Activated CD8-positive, alpha-beta memory T cell treated with anti-CD3 and anti-CD28 coated beads, Interleukin-2, amount 50 U/mL, for 24 hours (primary cell): ENCODE data around the gene OLIG1.

ENCODE experiments used
- DNase-seq: peaks from one replicate; pipeline ENCODE4 v3.0.0-alpha.2; 2020; ENCODE audit errors: extremely low read depth

The OLIG1 gene

GRCh38 chr21:33069994-33070743 is at the start of gene OLIG1:
Gene OLIG1, plus strand, starts transcription at chr21:33070141. Its CDS starts 106 bp downstream, at chr21:33070247.
- no peak for DNase-seq

GRCh38 chr21:33020558-33021100 is 49.3 kb upstream of the OLIG1 start:
- DNase-seq = no peak

GRCh38 chr21:33021150-33021549 is 48.8 kb upstream of the OLIG1 start:
- DNase-seq = no peak

GRCh38 chr21:33021667-33022066 is 48.3 kb upstream of the OLIG1 start:
- DNase-seq = no peak

- DNase-seq = no peak
Observed at GRCh38 chr21:33022489-33022827, 47.5 kb upstream of the OLIG1 start.

GRCh38 chr21:33022828-33023573 is 46.9 kb upstream of the OLIG1 start:
- no peak for DNase-seq

- no peak for DNase-seq
Observed at GRCh38 chr21:33023574-33024200, 46.3 kb upstream of the OLIG1 start.

- no peak for DNase-seq
Observed at GRCh38 chr21:33024201-33025103, 45.5 kb upstream of the OLIG1 start.

GRCh38 chr21:33025106-33025488 is 44.8 kb upstream of the OLIG1 start:
- DNase-seq = no peak

GRCh38 chr21:33025489-33026442 is 44.2 kb upstream of the OLIG1 start, which contains the start of gene OLIG2:
Gene OLIG2, plus strand, starts transcription at chr21:33025935. Its CDS starts 928 bp downstream, at chr21:33026863.
- DNase-seq = no peak

GRCh38 chr21:33026443-33026858 is 43.5 kb upstream of the OLIG1 start:
- no peak for DNase-seq

- no peak for DNase-seq
Observed at GRCh38 chr21:33026878-33027400, 43.0 kb upstream of the OLIG1 start.

GRCh38 chr21:33027401-33028286 is 42.3 kb upstream of the OLIG1 start:
- DNase-seq = no peak

GRCh38 chr21:33028287-33028670 is 41.7 kb upstream of the OLIG1 start:
- DNase-seq = no peak

- no peak for DNase-seq
Observed at GRCh38 chr21:33028773-33029384, 41.1 kb upstream of the OLIG1 start.

GRCh38 chr21:33029385-33029921 is 40.5 kb upstream of the OLIG1 start:
- DNase-seq = no peak

- no peak for DNase-seq
Observed at GRCh38 chr21:33029975-33030461, 39.9 kb upstream of the OLIG1 start.

- DNase-seq = no peak
Observed at GRCh38 chr21:33030633-33031032, 39.3 kb upstream of the OLIG1 start.
